NOMO-1 treated with DMSO at 0.1 percent for 48 hours (cell line): ENCODE results near the gene BHMT2.

Experiments used
- DNase-seq: peaks from one replicate; lab custom pipeline; 2025; ENCODE audit not compliant: unreplicated experiment; lab: John Stamatoyannopoulos, UW

BHMT2 gene

GRCh38 chr5:79112703-79113058 lies 43.1 kb downstream of the BHMT2 start:
- no peak for DNase-seq

- no peak for DNase-seq
Observed at GRCh38 chr5:79119486-79119885, 49.9 kb downstream of the BHMT2 start.

DNA sequence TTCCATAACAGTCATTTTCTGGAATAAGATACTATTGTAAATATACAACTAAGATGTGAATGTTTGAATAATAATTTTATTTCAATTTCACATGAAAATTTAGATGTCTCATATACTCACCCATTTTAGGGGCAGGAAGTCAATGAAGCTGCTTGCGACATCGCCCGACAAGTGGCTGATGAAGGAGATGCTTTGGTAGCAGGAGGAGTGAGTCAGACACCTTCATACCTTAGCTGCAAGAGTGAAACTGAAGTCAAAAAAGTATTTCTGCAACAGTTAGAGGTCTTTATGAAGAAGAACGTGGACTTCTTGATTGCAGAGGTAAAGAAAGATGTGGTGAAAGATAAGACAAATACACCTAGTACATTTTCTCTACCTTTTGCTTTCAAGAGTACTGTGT lies 50.7 kb downstream of the BHMT2 start:
- DNase-seq, result no peak

GRCh38 chr5:79122973-79123372 lies 53.4 kb downstream of the BHMT2 start:
- DNase-seq, result peak; percentile 51

- DNase-seq, result no peak
Observed at GRCh38 chr5:79124607-79125006, 55.0 kb downstream of the BHMT2 start.

DNA sequence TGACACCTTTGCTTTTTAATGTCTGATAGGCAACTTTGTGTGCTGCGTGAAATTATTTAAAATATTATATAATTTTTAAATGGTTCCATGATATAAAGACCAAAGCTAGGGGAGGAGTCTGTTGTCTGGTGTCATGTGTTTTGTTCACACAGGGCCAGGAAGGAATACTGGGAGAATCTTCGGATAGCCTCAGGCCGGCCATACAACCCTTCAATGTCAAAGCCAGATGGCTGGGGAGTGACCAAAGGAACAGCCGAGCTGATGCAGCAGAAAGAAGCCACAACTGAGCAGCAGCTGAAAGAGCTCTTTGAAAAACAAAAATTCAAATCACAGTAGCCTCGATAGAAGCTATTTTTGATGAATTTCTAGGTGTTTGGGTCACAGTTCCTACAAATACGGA lies 61.2 kb downstream of the BHMT2 start:
- DNase-seq, result no peak

DNA sequence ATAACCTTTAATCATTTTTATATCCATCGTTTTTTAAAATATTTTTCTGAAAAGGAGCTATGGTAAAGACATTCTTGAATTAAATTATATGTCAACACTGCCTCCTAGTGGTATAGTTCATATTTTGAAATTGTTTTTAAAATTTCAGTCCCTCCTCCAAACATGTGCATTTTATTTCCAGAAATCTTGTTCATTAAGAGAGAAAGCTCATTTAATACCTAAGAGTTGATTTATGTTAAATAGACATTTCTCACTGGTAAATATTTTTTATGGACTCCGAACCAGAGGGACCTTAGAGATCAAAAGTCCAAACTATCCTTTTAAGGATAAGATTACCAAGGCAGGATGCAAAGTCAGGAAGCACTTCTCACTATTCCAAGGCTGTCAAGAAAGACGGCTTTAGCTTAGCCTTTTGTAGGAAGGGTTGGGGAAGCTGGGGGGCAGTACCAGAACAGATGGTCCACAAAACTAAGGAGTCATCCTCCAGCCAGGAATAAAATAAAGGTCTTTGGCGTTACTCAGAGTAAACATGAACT lies 63.6 kb downstream of the BHMT2 start:
- peak; percentile 53 for DNase-seq

DNA sequence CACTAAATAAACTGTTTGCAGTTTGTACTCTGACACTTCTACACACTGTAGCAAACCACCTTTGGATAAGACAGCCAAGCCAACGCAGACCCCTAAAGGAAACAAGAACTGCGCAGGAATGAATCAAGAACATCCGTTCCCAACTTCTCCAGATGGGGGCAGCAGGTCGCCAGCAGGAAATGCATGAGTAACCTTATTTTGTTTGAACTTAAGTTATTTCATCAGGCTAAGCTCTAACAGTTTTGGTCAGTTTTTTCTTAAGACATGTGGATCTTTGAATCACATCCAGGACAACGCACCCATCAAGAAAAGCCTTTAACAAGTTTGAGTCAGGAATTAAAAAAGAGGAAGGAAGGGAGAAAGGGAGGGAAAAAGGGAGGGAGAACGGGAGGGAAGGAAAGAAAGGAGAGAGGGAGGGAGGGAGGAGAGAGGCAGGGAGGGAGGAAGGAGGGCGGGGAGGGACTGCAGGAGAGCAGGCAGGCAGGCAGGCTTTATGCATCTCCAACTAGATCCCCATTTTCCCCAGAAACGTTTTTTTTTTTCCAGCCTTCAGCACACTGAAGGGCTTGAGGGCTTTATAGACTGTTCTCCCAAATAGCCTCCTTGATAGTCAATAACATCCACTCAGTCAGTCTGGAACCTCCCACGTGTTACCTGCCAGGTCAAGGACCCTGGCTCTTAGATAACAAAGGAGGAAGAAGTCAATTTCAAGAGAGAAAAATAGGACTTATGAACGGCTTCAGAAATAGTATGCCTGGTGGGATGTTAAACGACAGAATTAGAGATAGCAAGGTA lies 64.3 kb downstream of the BHMT2 start:
- DNase-seq, result peak; percentile 73

DNA sequence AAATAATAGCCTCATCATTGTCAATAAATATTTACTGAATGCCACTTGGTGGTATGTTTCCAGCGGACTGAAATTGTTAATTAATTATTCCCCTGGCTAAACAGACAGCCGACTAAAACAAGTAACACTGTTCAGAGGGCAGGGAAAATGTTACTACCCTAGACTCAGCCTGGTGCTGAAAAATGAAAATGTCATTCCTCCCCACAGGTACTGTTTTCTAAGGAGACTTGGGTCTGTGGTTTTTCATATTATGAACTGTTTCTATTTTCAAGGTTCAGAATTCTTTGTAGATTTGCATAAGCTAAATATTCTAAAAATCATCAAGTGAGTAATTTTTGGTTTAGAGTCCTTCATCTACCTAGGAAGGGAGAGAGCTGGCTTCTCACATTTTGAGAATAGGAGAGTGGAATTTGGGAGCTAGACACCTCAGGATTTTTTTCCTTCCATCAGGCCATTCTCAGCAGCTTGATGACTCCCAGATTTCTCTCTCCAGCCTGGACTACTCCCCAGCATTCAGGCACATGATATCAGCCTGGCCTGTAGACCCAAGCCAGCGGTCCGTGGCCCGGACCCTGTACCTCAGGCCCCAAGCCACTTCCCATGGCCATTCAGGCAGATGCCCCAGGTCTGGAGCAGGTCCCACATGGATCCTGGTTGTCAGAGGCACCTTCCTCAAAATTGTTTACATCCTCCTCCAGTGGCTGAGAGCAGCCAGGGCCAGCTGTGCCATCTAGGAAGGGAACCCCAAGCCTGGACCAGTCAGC lies 66.4 kb downstream of the BHMT2 start:
- no peak for DNase-seq

- DNase-seq, result no peak
Observed at GRCh38 chr5:79136618-79137017, 67.1 kb downstream of the BHMT2 start.
